SK-N-SH treated with all-trans-retinoic acid at 6 μM for 48 hours (cell line): ENCODE results near the gene SEC14L5.

Source experiments
- ATAC-seq: fragments of 200-7000 bp; cut with Tn5 transposase; 3 replicates; pipeline ENCODE4 v1.9.1; 2020; ENCODE audit warnings: mild to moderate bottlenecking, moderate library complexity
- CREB5 ChIP-seq: fragments of 250-450 bp; sonication (Bioruptor Pico); IDR thresholded peaks from 2 replicates; pipeline ENCODE4 v1.5.1; 2020; ENCODE audit warnings: low read depth, mild to moderate bottlenecking, moderate library complexity
- CSDC2 ChIP-seq: fragments of 250-450 bp; sonication (Bioruptor Pico); IDR thresholded peaks from 2 replicates; pipeline ENCODE4 v1.5.0; 2020; ENCODE audit warnings: mild to moderate bottlenecking, moderate library complexity
- CSRNP3 ChIP-seq: fragments of 250-450 bp; sonication (Bioruptor Pico); IDR thresholded peaks from 2 replicates; pipeline ENCODE4 v1.5.1; 2021; ENCODE audit warnings: mild to moderate bottlenecking, moderate library complexity
- ESRRG ChIP-seq: fragments of 250-450 bp; sonication (Bioruptor Pico); IDR thresholded peaks from 2 replicates; pipeline ENCODE4 v1.6.1; 2021; ENCODE audit warnings: mild to moderate bottlenecking
- GLIS3 ChIP-seq: fragments of 250-450 bp; sonication (Bioruptor Pico); IDR thresholded peaks from 2 replicates; pipeline ENCODE4 v1.5.0; 2020; ENCODE audit warnings: mild to moderate bottlenecking, moderate library complexity
- ISL1 ChIP-seq: fragments of 250-450 bp; sonication (Bioruptor Pico); IDR thresholded peaks from 2 replicates; pipeline ENCODE4 v2.1.2; 2022; ENCODE audit warnings: mild to moderate bottlenecking, moderate library complexity
- OSR1 ChIP-seq: fragments of 250-450 bp; sonication (Bioruptor Pico); IDR thresholded peaks from 2 replicates; pipeline ENCODE4 v1.8.0; 2022; ENCODE audit warnings: moderate library complexity, mild to moderate bottlenecking, inconsistent platforms
- PATZ1 ChIP-seq: fragments of 250-450 bp; sonication (Bioruptor Pico); IDR thresholded peaks from 2 replicates; pipeline ENCODE4 v1.8.0; 2020; ENCODE audit warnings: mild to moderate bottlenecking, moderate library complexity, borderline replicate concordance
- POU6F1 ChIP-seq: fragments of 250-450 bp; sonication (Bioruptor Pico); IDR thresholded peaks from 2 replicates; pipeline ENCODE4 v1.8.0; 2021; ENCODE audit warnings: low read depth, mild to moderate bottlenecking, moderate library complexity, borderline replicate concordance
- RARB ChIP-seq: fragments of 250-450 bp; sonication (Bioruptor Pico); IDR thresholded peaks from 2 replicates; pipeline ENCODE4 v1.8.0; 2021; ENCODE audit warnings: mild to moderate bottlenecking, moderate library complexity
- SNAI2 ChIP-seq: fragments of 250-450 bp; sonication (Bioruptor Pico); IDR thresholded peaks from 2 replicates; pipeline ENCODE4 v1.5.0; 2020; ENCODE audit warnings: mild to moderate bottlenecking, moderate library complexity
- TCF4 ChIP-seq: fragments of 250-450 bp; sonication (Bioruptor Pico); IDR thresholded peaks from 2 replicates; pipeline ENCODE4 v1.8.0; 2021; ENCODE audit warnings: mild to moderate bottlenecking, moderate library complexity, borderline replicate concordance
- TOX ChIP-seq: fragments of 250-450 bp; sonication (Bioruptor Pico); IDR thresholded peaks from 2 replicates; pipeline ENCODE4 v1.8.0; 2021; ENCODE audit warnings: mild to moderate bottlenecking, moderate library complexity, borderline replicate concordance
- TSHZ2 ChIP-seq: fragments of 250-450 bp; sonication (Bioruptor Pico); IDR thresholded peaks from 2 replicates; pipeline ENCODE4 v1.5.0; 2020; ENCODE audit warnings: mild to moderate bottlenecking, moderate library complexity
- ZC3H10 ChIP-seq: fragments of 250-450 bp; sonication (Bioruptor Pico); IDR thresholded peaks from 2 replicates; pipeline ENCODE4 v1.5.1; 2021; ENCODE audit warnings: mild to moderate bottlenecking, moderate library complexity
- ZFP3 ChIP-seq: fragments of 250-450 bp; sonication (Bioruptor Pico); IDR thresholded peaks from 2 replicates; pipeline ENCODE4 v1.5.0; 2020; ENCODE audit warnings: mild to moderate bottlenecking, moderate library complexity
- ZFP30 ChIP-seq: fragments of 450-650 bp; formaldehyde crosslinking; IDR thresholded peaks from 2 replicates; pipeline ENCODE4 v1.5.0; 2022; ENCODE audit warnings: mild to moderate bottlenecking, moderate library complexity
- ZNF565 ChIP-seq: fragments of 450-650 bp; formaldehyde crosslinking; conservative IDR thresholded peaks from 2 replicates; pipeline ENCODE4 v1.5.0; 2020; ENCODE audit warnings: low read depth, mild to moderate bottlenecking, moderate library complexity
- ZNF70 ChIP-seq: fragments of 450-650 bp; formaldehyde crosslinking; IDR thresholded peaks from 2 replicates; pipeline ENCODE4 v1.5.0; 2020; ENCODE audit warnings: mild to moderate bottlenecking, moderate library complexity
- ZNF8 ChIP-seq: fragments of 450-650 bp; formaldehyde crosslinking; IDR thresholded peaks from 2 replicates; pipeline ENCODE4 v1.5.0; 2020; ENCODE audit warnings: mild to moderate bottlenecking, moderate library complexity

SEC14L5 gene

GRCh38 chr16:5034167-5034523 is 76.0 kb downstream of the SEC14L5 start:
- TF ChIP-seq POU6F1 (CRISPR knock-in tag) = no peak
- no peak for TF ChIP-seq OSR1
- no peak for TF ChIP-seq CSRNP3 (CRISPR knock-in tag)
- no peak for TF ChIP-seq GLIS3 (CRISPR knock-in tag)
- TF ChIP-seq TOX (CRISPR knock-in tag) = no peak
- TF ChIP-seq ZNF8 (CRISPR knock-in tag) = no peak
- TF ChIP-seq ESRRG = no peak
- TF ChIP-seq RARB = no peak
- no peak for TF ChIP-seq PATZ1
- no peak for TF ChIP-seq ISL1 (CRISPR knock-in tag)
- TF ChIP-seq ZFP30 = no peak
- TF ChIP-seq ZNF565 (CRISPR knock-in tag) = no peak
- no peak for TF ChIP-seq CSDC2 (CRISPR knock-in tag)
- TF ChIP-seq TCF4 (CRISPR knock-in tag) = no peak
- no peak for ATAC-seq

GRCh38 chr16:5035909-5036227 is 77.7 kb downstream of the SEC14L5 start:
- no peak for TF ChIP-seq ZNF565 (CRISPR knock-in tag)
- no peak for TF ChIP-seq ZNF8 (CRISPR knock-in tag)
- no peak for TF ChIP-seq GLIS3 (CRISPR knock-in tag)
- TF ChIP-seq SNAI2 (CRISPR knock-in tag) = no peak
- no peak for TF ChIP-seq CREB5 (CRISPR knock-in tag)
- no peak for TF ChIP-seq OSR1
- no peak for TF ChIP-seq ESRRG
- no peak for TF ChIP-seq RARB
- TF ChIP-seq ZFP30 = no peak
- no peak for TF ChIP-seq TSHZ2 (CRISPR knock-in tag)
- TF ChIP-seq ZFP3 (CRISPR knock-in tag) = no peak
- TF ChIP-seq ZC3H10 (CRISPR knock-in tag) = no peak
- TF ChIP-seq, all 23 proteins: peak for 0

GRCh38 chr16:5036228-5037156 is 78.4 kb downstream of the SEC14L5 start:
- no peak for ATAC-seq
- TF ChIP-seq TOX (CRISPR knock-in tag) (no peak), PATZ1 (no peak), ZFP30 (no peak), POU6F1 (CRISPR knock-in tag) (no peak), SNAI2 (CRISPR knock-in tag) (no peak), ZFP3 (CRISPR knock-in tag) (no peak), GLIS3 (CRISPR knock-in tag) (no peak), ZNF70 (CRISPR knock-in tag) (no peak)
- TF ChIP-seq, all 23 proteins: peak for 0

More at GRCh38 chr16:5035909-5036227, 77.7 kb downstream of the SEC14L5 start:
- no peak for ATAC-seq
